Activated CD8-positive, alpha-beta T cell treated with anti-CD3 and anti-CD28 coated beads, Interleukin-2, amount 10 ng/mL, durations not matched to agents 7 days and 5 days (primary cell): Measurements from ENCODE around the gene HSD17B1. TPM values are rescaled to one million over a fixed set of nuclear protein-coding genes. Genes with fewer than 3 reads are reported as not detected.
A peak's percentile ranks its signal among the peaks of the same experiment; 100 is the strongest.

ENCODE experiments used
- ATAC-seq: fragments of 150-1000 bp; cut with Tn5 transposase; one replicate; pipeline ENCODE4 v1.10.0; 2021; ENCODE audit warnings: moderate library complexity
- CTCF ChIA-PET: fragments of 350-600 bp; sonication (Branson Sonifier 250); formaldehyde crosslinking; loops from one replicate; lab custom pipeline; 2021; ENCODE audit warnings: antibody characterized with exemption; lab: Charles Lee
- POLR2A ChIA-PET: fragments of 350-600 bp; sonication (Branson Sonifier 250); formaldehyde crosslinking; loops from one replicate; lab custom pipeline; 2021; ENCODE audit warnings: antibody characterized with exemption; lab: Charles Lee
- DNase-seq: peaks from one replicate; pipeline ENCODE4 v3.0.0-alpha.2; 2020
- H3K27ac Mint-ChIP-seq: one replicate; pipeline ENCODE4 v1.8.0; 2021; ENCODE audit warnings: mild to moderate bottlenecking, mixed read lengths
- H3K27me3 Mint-ChIP-seq: one replicate; pipeline ENCODE4 v1.8.0; 2021; ENCODE audit warnings: low read depth, mixed read lengths
- H3K36me3 Mint-ChIP-seq: one replicate; pipeline ENCODE4 v1.8.0; 2021; ENCODE audit warnings: low read depth, mixed read lengths
- H3K4me1 Mint-ChIP-seq: one replicate; pipeline ENCODE4 v1.8.0; 2021; ENCODE audit warnings: low read depth, mixed read lengths
- H3K4me3 Mint-ChIP-seq: one replicate; pipeline ENCODE4 v1.8.0; 2021; ENCODE audit warnings: mild to moderate bottlenecking, mixed read lengths
- H3K9me3 Mint-ChIP-seq: one replicate; pipeline ENCODE4 v1.8.0; 2022; ENCODE audit warnings: mixed read lengths; ENCODE audit not compliant: insufficient read depth
- total RNA-seq, 2 experiments: library from RNA; stranded (reverse); gene quantifications; one replicate each; pipeline ENCODE4 v1.2.3, GENCODE V29; 2021

HSD17B1 gene
- total RNA-seq, 2 experiments from 2014 or later: 0.53 to 0.60 TPM

DNA sequence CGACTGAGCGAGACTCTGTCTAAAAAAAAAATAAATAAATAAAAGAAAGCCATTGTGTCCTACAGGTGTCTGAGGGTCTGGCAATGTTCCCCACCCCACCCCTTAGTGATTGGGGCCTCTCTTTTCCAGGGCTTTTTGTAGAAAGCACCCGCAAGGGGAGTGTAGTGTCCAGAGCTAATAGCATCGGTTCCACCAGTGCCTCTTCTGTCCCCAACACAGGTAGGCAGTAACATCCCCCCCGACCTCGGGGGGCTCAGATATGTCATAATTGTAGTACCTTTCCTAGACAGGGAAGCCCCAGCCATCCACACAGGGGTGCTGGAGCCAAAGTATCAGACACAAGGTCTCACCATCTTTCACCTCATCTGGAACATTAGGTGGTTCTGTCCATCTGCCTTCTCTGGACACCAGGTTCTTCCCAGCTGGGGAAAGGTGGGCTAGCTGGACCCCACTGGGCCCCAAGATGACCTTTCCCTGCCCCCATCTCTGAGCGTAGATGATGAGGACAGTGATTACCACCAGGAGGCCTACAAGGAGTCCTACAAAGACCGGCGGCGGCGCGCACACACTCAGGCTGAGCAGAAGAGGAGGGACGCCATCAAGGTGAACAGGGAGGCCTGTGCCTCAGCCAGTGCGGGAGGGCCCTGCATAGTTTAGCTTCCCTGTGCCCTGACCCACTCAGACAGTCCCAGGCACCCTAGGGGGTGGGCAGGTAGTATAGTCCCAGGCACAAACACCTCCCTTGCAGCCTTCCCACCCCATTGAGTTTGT lies 15.8 kb downstream of the HSD17B1 start:
- ATAC-seq: no peak
- ChIA-PET POLR2A (interaction anchor here (0.8 to 4.1 kb wide), 3 partner anchors 9 to 38 kb away, joined by 4 to 47 read pairs (median 5); partner anchors contain the start of gene PSMC3IP), CTCF (interaction anchor here (1.2 to 6.0 kb wide), 4 partner anchors 9 to 115 kb away, joined by 3 to 57 read pairs (median 5); partner anchors contain the start of genes PSMC3IP, RETREG3 and TUBG1)
- Mint-ChIP-seq H3K36me3 (peaks cover 83% of the 10 kb centered on the region), H3K9me3 (no peaks in the 10 kb centered on the region), H3K27ac (peak overlapping the region; percentile 68), H3K4me1 (peaks cover 63% of the 10 kb centered on the region), H3K4me3 (peak overlapping the region; percentile 85), H3K27me3 (no peaks in the 10 kb centered on the region)
- no peak for DNase-seq

DNA sequence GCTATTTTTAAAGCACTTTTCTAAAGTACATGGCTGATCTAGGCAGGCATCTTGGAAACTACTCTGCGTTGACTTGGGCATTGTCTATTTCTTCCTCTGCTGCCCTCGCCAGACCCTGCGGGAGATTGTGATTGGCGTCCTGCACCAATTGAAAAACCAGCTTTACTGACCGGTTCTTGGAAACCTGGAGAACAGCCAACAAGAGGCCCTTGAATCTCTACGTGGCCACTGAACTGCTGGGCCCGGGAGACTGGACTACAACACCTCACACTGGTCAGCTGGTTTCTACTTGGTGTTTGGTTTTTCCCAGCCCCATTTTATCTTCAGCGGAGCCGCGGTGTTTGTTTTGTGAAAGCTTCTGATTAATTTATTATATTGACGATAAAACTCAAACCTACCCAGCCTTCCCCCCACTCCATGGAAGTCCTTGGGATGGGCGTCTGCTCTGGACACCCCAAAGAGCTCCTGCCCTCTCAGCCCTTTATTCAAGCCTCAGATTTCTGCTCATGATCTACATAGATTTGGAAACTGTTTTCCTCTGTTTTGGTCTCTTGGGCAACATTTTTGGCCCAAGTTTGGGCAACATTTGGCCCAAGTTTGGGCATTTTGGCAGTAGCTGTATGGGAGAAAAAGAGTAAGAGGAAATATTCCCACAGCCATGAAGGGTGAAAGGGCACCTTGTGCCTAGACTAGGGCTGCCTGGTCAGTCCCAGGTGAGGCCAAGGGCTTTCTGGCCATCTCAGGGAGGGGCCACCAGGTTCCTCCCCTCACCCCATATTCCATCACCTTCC lies 18.9 kb downstream of the HSD17B1 start:
- DNase-seq (no peak), ATAC-seq (no peak)
- ChIA-PET CTCF (interaction anchor here (1.0 kb wide), 1 partner anchor 44 kb away, joined by 3 read pairs; no protein-coding TSS in a partner anchor), POLR2A (interaction anchor here (0.7 to 1.3 kb wide), 2 partner anchors 30 to 253 kb away, joined by 3 read pairs; no protein-coding TSS in a partner anchor)
- no peaks in the 10 kb centered on the region for H3K9me3 Mint-ChIP-seq
- no peak overlapping the region for H3K27ac Mint-ChIP-seq
- H3K4me1 Mint-ChIP-seq: peaks cover 69% of the 10 kb centered on the region
- H3K36me3 Mint-ChIP-seq: peaks cover 80% of the 10 kb centered on the region
- H3K27me3 Mint-ChIP-seq: no peaks in the 10 kb centered on the region
- no peak overlapping the region for H3K4me3 Mint-ChIP-seq

DNA sequence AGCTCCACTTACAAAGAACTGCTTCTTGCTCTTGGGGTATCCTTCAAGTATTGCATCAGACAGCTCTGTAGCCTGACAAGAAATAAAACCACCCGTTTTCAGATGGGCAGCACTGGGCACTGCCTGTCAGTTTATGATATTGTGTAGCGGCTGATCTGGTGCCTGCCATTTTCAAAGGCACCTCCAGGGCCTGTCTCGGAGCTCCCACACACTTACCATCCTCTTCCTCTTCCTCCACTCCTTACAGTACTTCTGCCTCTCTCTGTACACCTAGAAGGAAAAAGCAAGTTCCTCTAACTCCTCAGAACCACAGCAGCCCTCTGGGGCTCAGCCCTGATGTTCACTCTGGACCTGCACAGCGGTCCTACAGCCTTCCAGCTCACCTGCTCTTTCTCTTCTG lies 20.4 kb downstream of the HSD17B1 start:
- Mint-ChIP-seq H3K27me3 (no peaks in the 10 kb centered on the region), H3K27ac (peak overlapping the region; percentile 53), H3K36me3 (peaks cover 82% of the 10 kb centered on the region), H3K9me3 (no peaks in the 10 kb centered on the region), H3K4me3 (no peak overlapping the region), H3K4me1 (peaks cover 65% of the 10 kb centered on the region)
- ChIA-PET POLR2A (no interaction called here), CTCF (no interaction called here)
- DNase-seq: no peak
- no peak for ATAC-seq

DNA sequence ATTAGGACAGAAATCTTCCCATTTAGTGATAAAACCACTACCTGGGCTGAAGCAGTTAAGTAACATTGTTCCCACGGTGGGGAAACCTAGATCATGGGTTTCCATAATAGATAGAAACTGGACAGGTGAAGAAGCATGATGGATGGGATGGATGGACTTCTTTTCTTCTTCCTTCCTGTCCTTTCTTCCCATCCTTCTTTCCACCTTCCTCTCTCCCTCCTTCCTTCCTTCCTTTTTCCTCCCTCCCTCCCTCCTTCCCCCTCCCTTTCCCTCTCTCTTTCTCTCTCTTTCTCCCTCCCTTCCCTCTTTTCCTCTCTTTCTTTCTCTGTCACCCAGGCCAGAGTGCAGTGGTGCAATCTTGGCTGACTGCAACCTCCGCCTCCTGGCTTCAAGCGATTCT lies 21.7 kb downstream of the HSD17B1 start:
- no peaks in the 10 kb centered on the region for H3K9me3 Mint-ChIP-seq
- no peak for DNase-seq
- H3K4me1 Mint-ChIP-seq: peaks cover 62% of the 10 kb centered on the region
- no peak for ATAC-seq
- no peaks in the 10 kb centered on the region for H3K27me3 Mint-ChIP-seq
- peaks cover 75% of the 10 kb centered on the region for H3K36me3 Mint-ChIP-seq
- H3K4me3 Mint-ChIP-seq: no peak overlapping the region
- ChIA-PET CTCF (interaction anchor here (1.9 to 4.5 kb wide), 2 partner anchors 107 to 187 kb away, joined by 5 to 113 read pairs; partner anchors contain the start of gene RAMP2), POLR2A (interaction anchor here (0.8 kb wide), 1 partner anchor 20 kb away, joined by 3 read pairs; no protein-coding TSS in a partner anchor)
- no peak overlapping the region for H3K27ac Mint-ChIP-seq

DNA sequence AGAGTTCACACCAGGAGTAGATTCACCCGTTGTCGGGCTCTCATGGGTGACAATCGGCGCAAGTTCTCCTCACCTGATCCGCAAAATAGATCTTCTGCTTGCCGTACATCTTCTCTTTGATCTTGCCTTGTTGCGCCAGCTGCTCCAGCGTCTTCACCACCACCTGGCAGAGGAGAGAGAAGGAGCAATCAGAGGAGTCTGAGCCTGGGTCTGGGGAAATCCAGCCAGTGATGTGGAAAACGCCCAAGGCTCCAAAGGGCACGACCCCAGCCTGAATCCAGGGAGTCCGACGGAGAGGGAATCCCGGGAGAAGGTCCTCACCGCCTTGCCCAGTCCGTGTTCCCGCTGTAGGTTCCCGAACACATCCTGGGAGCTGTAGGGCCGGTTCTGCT lies 24.4 kb downstream of the HSD17B1 start:
- ATAC-seq (peak; percentile 17), DNase-seq (no peak)
- no peaks in the 10 kb centered on the region for H3K9me3 Mint-ChIP-seq
- POLR2A ChIA-PET: interaction anchor here (0.8 to 3.9 kb wide), 10 partner anchors 9 to 465 kb away, joined by 3 to 47 read pairs (median 8); partner anchors contain the start of genes COASY, DHX58, MLX and RETREG3
- H3K27ac Mint-ChIP-seq: peak overlapping the region; percentile 84
- peaks cover 68% of the 10 kb centered on the region for H3K36me3 Mint-ChIP-seq
- peaks cover 50% of the 10 kb centered on the region for H3K4me1 Mint-ChIP-seq
- peak overlapping the region; percentile 98 for H3K4me3 Mint-ChIP-seq
- CTCF ChIA-PET: interaction anchor here (0.6 to 5.1 kb wide), 24 partner anchors 11 to 420 kb away, joined by 3 to 113 read pairs (median 12); partner anchors contain the start of genes BECN1, CCR10, MLX and NAGLU
- H3K27me3 Mint-ChIP-seq: no peaks in the 10 kb centered on the region

DNA sequence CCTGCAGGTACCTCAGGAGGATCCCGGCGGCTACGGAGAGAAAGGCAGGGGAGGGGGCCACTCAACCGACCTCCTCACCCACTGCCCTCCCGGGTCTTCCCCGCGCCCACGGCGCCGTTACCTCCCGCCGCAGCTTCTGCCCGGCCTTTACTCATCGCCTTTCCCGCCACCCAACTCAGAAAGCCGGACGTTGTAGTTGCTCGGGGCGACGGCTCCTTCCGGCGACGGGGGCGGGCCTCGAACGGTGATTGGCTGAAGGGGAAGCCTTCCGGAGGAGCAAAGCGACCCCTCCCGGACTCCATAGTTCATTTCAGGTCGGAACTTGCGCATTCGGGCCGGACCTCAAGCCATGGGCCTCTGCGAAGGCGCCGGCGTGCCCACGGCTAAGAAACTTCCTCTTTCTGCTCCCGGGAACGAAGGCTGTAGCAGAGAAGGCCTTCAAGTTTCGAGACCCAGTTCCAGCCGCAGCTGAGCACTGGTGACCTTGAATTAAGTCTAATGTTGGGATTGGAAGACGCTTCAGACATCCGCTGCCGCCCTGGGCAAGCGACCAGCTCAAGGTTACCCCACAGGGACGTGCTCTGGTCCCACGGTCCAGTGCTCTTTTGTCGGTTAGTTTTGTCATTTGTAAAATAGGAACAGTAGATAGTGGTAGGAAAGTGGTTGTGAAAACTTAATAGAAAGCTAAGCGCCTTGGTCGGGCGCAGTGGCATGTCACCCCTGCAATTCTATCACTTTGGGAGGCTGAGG lies 25.0 kb downstream of the HSD17B1 start, which contains the start of gene PSMC3IP:
Gene PSMC3IP, minus strand, starts transcription at position 198 of the 750 bp plus-strand sequence. Its CDS starts 43 bp downstream, at position 155.
- Mint-ChIP-seq H3K27me3 (no peaks in the 10 kb centered on the region), H3K36me3 (peaks cover 66% of the 10 kb centered on the region), H3K4me1 (peaks cover 49% of the 10 kb centered on the region), H3K4me3 (peak within 1 kb of the TSS; percentile 98), H3K9me3 (no peaks in the 10 kb centered on the region), H3K27ac (peak within 1 kb of the TSS; percentile 96)
- DNase-seq (peak; percentile 97), ATAC-seq (peak; percentile 91)
- POLR2A ChIA-PET: interaction anchor here (0.6 to 3.9 kb wide), 14 partner anchors 9 to 791 kb away, joined by 3 to 47 read pairs (median 6); partner anchors contain the start of genes BECN1, DHX58, MLX and RETREG3
- CTCF ChIA-PET: interaction anchor here (0.6 to 5.1 kb wide), 58 partner anchors 7 to 420 kb away, joined by 3 to 113 read pairs (median 7); partner anchors contain the start of genes BECN1, CCR10, CNTNAP1 and MLX

DNA sequence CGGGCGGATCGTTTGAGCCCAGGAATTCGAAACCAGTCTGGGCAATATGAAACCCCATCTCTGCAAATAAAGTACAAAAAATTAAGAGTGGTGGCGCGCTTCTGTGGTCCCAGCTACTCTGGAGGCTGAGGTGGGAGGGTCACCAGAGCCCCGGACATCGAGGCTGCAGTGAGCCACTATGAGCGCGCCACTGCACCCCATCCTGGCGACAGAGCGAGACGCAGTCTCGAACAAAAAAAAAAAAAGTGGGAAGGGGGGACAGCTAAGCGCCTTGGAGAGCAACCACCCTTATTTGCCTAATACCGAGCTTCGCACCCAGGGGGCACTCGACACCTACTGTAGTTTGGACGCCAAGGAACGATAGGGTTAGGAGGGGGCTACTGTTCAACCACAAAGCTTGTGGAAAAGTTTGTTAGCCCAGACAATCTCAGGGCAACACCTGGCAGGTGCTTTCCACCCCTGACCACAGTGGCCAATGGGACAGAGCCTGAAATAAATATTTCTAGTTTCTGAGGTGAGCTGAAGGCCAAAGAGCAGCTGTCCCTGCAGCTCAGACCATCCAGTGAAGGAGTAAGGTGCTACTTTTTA lies 25.7 kb downstream of the HSD17B1 start:
- H3K27me3 Mint-ChIP-seq: no peaks in the 10 kb centered on the region
- H3K36me3 Mint-ChIP-seq: peaks cover 65% of the 10 kb centered on the region
- CTCF ChIA-PET: interaction anchor here (0.7 to 5.1 kb wide), 60 partner anchors 8 to 419 kb away, joined by 3 to 113 read pairs (median 6); partner anchors contain the start of genes BECN1, CCR10, CNTNAP1 and MLX
- H3K9me3 Mint-ChIP-seq: no peaks in the 10 kb centered on the region
- peak overlapping the region; percentile 98 for H3K4me3 Mint-ChIP-seq
- DNase-seq: peak; percentile 84
- peaks cover 43% of the 10 kb centered on the region for H3K4me1 Mint-ChIP-seq
- H3K27ac Mint-ChIP-seq: peak overlapping the region; percentile 96
- POLR2A ChIA-PET: interaction anchor here (0.6 to 3.9 kb wide), 11 partner anchors 10 to 790 kb away, joined by 3 to 47 read pairs (median 7); partner anchors contain the start of genes BECN1, MLX, RETREG3 and TUBG1
- peak; percentile 54 for ATAC-seq

DNA sequence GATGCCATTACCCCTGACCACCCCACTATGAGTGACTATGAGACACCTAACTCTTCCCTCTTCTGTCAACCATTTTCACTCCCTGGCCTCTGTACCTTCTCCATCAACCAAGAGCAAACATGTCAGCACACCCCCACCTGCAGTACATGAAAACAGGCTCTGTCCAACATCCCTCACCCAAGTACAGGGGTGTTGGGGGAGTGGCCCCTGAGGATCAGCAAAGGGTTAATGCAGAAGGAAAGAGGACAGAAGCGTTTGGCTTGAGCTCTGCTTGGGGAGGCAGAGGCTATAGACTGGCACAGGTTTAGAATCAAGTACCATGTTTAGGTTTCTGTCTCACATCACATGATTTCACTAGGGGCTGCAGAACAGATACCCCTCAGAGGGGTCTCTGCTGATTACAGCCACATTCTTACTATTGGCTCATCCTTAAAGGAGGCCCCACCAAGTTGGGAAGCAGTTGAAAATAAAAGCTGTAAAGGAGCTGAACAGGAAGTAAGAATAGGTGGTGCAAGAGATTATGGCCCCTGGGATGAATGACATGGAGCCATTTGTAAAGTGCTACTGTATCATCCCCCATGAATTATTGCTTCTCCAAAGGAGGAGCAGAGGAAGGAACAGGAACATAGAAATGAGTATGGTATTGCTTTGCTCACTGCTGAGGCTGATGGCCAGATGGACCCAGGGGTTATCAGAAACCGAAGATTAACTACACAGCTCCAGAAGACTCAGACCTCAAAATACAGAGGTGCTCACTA lies 27.2 kb downstream of the HSD17B1 start:
- no peak for ATAC-seq
- CTCF ChIA-PET: interaction anchor here (1.0 to 5.1 kb wide), 9 partner anchors 12 to 184 kb away, joined by 3 to 83 read pairs (median 4); partner anchors contain the start of genes CCR10, CNTNAP1, PLEKHH3 and RETREG3
- no peak overlapping the region for H3K4me3 Mint-ChIP-seq
- POLR2A ChIA-PET: interaction anchor here (0.7 to 3.5 kb wide), 2 partner anchors 29 to 784 kb away, joined by 4 to 17 read pairs; partner anchors contain the start of genes RETREG3 and TUBG1
- no peak for DNase-seq
- no peaks in the 10 kb centered on the region for H3K9me3 Mint-ChIP-seq
- H3K27ac Mint-ChIP-seq: peak overlapping the region; percentile 56
- H3K27me3 Mint-ChIP-seq: no peaks in the 10 kb centered on the region
- peaks cover 64% of the 10 kb centered on the region for H3K36me3 Mint-ChIP-seq
- peaks cover 32% of the 10 kb centered on the region for H3K4me1 Mint-ChIP-seq

DNA sequence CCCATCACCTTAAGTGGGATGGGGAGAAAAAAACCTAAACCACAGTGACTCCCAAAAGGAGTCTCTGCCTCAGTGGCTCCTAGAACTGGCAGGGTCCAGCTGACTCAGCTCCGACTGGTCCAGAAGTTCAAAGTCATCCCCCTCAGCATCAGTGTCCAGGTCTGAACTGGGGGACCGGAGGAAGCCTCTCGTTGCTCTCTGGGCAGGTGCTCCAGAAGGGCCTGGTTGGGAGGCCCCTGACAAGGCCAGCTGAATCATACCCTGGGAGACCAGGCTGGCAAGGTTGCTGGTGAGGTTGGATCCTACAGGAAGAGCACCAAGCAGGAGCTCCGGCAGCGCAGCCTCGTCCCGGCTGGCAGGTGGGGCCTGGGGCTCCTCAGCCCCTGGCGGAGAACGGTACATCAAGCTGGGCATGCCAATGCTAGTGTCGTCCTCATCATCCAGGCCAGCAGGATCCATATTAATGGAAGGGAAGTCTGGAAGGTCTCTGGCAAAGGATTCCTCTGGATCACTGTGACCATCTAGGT lies 29.1 kb downstream of the HSD17B1 start:
- Mint-ChIP-seq H3K27me3 (no peaks in the 10 kb centered on the region), H3K36me3 (peaks cover 65% of the 10 kb centered on the region), H3K4me3 (no peak overlapping the region), H3K9me3 (no peaks in the 10 kb centered on the region), H3K27ac (no peak overlapping the region), H3K4me1 (peaks cover 16% of the 10 kb centered on the region)
- POLR2A ChIA-PET: interaction anchor here (1.4 kb wide), 1 partner anchor 10 kb away, joined by 3 read pairs; no protein-coding TSS in a partner anchor
- DNase-seq (no peak), ATAC-seq (no peak)
- CTCF ChIA-PET: interaction anchor here (1.0 kb wide), 1 partner anchor 24 kb away, joined by 3 read pairs; no protein-coding TSS in a partner anchor
